Stimulated activated CD8-positive, alpha-beta memory T cell treated with anti-CD3 and anti-CD28 coated beads, Interleukin-15, amount 100 ng/mL, for 4 hours (primary cell): ENCODE results near the gene CELF2.

Source experiments
- DNase-seq, 2 donors: peaks; one replicate each; pipeline ENCODE4 v3.0.0-alpha.2; 2020; ENCODE audit warnings: low read depth in 2 of 2

The CELF2 gene

GRCh38 chr10:11270135-11270857, 252.6 kb downstream of the CELF2 start:
- DNase-seq = peak; percentile 47 to 48

- no peak for DNase-seq
Observed at GRCh38 chr10:11270858-11271179, 253.1 kb downstream of the CELF2 start.

- no peak for DNase-seq
Observed at GRCh38 chr10:11272915-11273389, 255.3 kb downstream of the CELF2 start.

- DNase-seq = no peak
Observed at GRCh38 chr10:11274452-11274851, 256.8 kb downstream of the CELF2 start.

- no peak for DNase-seq
Observed at GRCh38 chr10:11275651-11276050, 258.0 kb downstream of the CELF2 start.

DNA sequence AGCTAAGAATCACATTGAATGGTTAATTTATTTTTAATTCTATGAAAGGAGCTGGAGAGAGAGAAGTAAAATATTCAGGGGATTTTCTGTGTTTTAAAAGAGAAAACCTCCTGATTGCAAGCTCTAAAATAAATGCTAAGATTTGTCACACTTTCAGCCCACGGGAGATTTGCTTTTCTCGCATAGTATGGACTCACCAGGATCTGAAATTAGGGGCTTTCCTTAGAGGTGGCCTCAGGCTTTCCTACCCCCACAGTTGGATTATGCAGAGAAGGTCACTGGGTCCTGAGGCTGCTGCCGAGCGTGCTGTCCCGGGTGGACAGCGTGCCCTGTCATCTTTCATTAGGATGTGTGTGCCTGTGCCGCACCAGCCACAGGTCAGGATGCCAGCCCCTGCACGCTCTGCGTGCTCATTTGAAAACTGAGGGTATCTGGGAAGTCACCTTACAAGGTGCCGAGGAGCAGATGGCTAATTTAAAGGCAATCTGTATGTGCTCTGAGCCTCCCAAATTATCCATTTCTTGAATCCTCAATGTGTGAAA, 258.8 kb downstream of the CELF2 start:
- DNase-seq = no peak

- no peak for DNase-seq
Observed at GRCh38 chr10:11279314-11279713, 261.6 kb downstream of the CELF2 start.

GRCh38 chr10:11280187-11280932, 262.7 kb downstream of the CELF2 start:
- no peak for DNase-seq

GRCh38 chr10:11282156-11282555, 264.5 kb downstream of the CELF2 start:
- DNase-seq = no peak

GRCh38 chr10:11282661-11283060, 265.0 kb downstream of the CELF2 start:
- DNase-seq = no peak

GRCh38 chr10:11284291-11285085, 266.8 kb downstream of the CELF2 start:
- no peak for DNase-seq

DNA sequence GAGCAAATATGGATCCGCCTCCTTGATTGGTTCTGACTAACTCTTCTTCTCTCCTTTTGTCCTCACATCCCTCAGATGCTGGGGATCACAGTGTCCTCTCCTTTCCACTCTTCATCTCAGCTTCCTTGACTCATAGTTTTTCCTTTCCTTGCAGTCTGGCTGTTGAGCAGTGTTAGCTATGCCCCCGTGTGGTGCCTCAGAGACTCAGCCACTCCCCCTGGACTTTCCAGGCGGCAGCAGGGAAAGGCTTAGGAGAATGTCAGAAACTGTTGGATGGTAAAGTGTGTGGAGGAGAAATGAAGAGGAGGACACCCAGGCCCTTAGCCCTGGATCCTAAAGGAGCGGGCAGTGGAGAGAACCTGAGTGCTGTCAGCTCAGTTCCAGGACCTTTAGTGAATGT, 267.5 kb downstream of the CELF2 start:
- no peak for DNase-seq

- DNase-seq = no peak
Observed at GRCh38 chr10:11286261-11286852, 268.7 kb downstream of the CELF2 start.

DNA sequence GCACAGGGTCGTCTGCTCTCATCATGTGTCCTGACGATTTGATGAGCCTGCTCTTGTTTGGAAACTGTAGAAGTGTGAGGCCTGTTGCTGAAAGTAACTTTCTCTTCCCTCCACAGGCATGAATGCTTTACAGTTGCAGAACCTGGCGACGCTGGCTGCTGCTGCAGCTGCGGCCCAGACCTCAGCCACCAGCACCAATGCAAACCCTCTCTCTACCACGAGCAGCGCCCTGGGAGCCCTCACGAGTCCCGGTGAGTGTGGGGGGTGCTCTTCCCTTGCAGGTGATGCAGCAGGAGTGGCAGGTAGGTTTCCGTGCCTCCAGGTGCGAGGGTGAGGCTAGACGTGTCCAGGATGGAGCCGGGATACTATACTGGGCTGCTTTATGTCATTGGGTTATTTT, 270.6 kb downstream of the CELF2 start:
- no peak for DNase-seq

GRCh38 chr10:11290156-11290890, 272.7 kb downstream of the CELF2 start:
- no peak for DNase-seq

- DNase-seq = no peak
Observed at GRCh38 chr10:11292576-11293302, 275.1 kb downstream of the CELF2 start.

DNA sequence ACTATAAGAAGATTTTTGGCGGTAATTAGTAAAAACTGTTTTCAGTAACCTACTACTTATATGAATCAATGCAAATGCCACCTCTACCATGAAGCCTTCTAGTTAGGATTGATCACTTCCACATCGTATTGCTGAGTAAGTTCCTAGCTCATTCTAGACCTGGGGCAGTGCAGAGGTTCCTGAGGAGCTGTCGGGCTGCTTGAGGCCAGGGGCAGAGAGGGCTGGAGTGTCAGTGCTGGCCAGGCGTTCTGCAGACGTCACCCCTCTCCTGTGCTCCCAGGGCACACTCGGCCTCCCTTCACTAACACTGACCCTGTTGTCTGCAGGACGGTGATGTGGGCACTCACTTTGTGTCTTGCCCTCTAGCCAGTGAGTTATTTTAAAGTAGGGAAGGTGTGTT, 275.7 kb downstream of the CELF2 start:
- no peak for DNase-seq

GRCh38 chr10:11294831-11295450, 277.3 kb downstream of the CELF2 start:
- DNase-seq = no peak

GRCh38 chr10:11295492-11295891, 277.8 kb downstream of the CELF2 start:
- no peak for DNase-seq

DNA sequence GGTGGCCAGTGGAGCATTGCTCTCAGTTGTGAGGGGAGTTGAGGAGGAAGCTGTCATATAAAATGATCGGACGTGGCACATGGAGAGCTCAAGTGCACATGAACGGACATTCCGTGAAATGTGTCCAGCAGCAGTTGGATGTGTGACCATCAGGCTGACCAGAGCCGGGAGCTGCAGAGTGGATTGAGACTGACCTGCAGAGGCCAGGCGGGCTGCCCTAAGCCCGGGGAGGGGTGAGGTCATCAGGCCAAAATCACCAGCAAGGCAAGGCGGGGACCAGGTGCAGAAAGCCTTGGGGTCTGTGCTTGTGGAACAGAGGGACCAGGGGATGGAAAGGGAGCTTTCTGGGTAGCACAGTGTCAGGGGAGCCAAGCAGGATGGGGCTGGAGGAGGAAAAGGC, 279.5 kb downstream of the CELF2 start:
- DNase-seq = no peak
